Upper lobe of left lung (tissue), 6 donors: Measurements from ENCODE around the gene TMEM97. TPM values are rescaled to one million over a fixed set of nuclear protein-coding genes. Genes with fewer than 3 reads are reported as not detected.

Experiments
- ATAC-seq, 2 donors: fragments of 200-7000 bp; cut with Tn5 transposase; one replicate each; pipeline ENCODE4 v1.9.1; 2022; ENCODE audit warnings: mild to moderate bottlenecking in 2 of 2, moderate library complexity in 2 of 2; ENCODE audit not compliant: low FRiP score in 2 of 2
- DNase-seq, 2 donors: peaks; one replicate each; pipeline ENCODE4 v3.0.0-alpha.2; 2019 to 2020
- H3K27ac ChIP-seq, 4 donors: fragments of 200-600 bp; sonication (generic); one replicate each; pipeline ENCODE4 v1.5.1; 2016 to 2019
- H3K27me3 ChIP-seq, 4 donors: fragments of 200-600 bp; sonication (generic); one replicate each; pipeline ENCODE4 v1.5.1; 2017 to 2019
- H3K36me3 ChIP-seq, 4 donors: fragments of 200-600 bp; sonication (generic); one replicate each; pipeline ENCODE4 v1.5.1; 2016 to 2019
- H3K4me1 ChIP-seq, 4 donors: fragments of 200-600 bp; sonication (generic); one replicate each; pipeline ENCODE4 v1.5.1; 2018 to 2019
- H3K4me3 ChIP-seq, 4 donors: fragments of 200-600 bp; sonication (generic); one replicate each; pipeline ENCODE4 v1.5.1; 2017 to 2019; ENCODE audit warnings: mild to moderate bottlenecking in 2 of 4, moderate library complexity in 1 of 4
- H3K9me3 ChIP-seq, 4 donors: fragments of 200-600 bp; sonication (generic); one replicate each; pipeline ENCODE4 v1.5.1; 2018 to 2019
- CTCF ChIP-seq, 6 experiments: fragments of 450-650 bp in 4 of 6; fragments of 200-600 bp in 2 of 6; sonication (generic) in 2 of 6; IDR thresholded peaks; one replicate each; pipeline ENCODE4 v1.5.1; 2016 to 2019; ENCODE audit warnings: antibody characterized with exemption in 6 of 6
- EP300 ChIP-seq, 4 donors: sonication (generic); formaldehyde crosslinking; IDR thresholded peaks; one replicate each; pipeline ENCODE4 v1.5.1; 2017; ENCODE audit warnings: antibody characterized with exemption in 4 of 4, control low read depth in 2 of 4
- POLR2A ChIP-seq, 4 donors: fragments of 450-650 bp; IDR thresholded peaks; one replicate each; pipeline ENCODE4 v1.5.1; 2016 to 2017; ENCODE audit warnings: antibody characterized with exemption in 4 of 4, mild to moderate bottlenecking in 2 of 4
- POLR2AphosphoS5 ChIP-seq, 2 donors: sonication (generic); formaldehyde crosslinking; IDR thresholded peaks; one replicate each; pipeline ENCODE4 v1.5.1; 2017; ENCODE audit warnings: antibody characterized with exemption in 2 of 2
- WGBS, 2 donors: methylation state at CpG; one replicate each; pipeline ENCODE4 v1.1.5; 2017 to 2018; 5-methylcytosine and 5-hydroxymethylcytosine counted together
- total RNA-seq, 6 donors: library from RNA; depleted of rRNA in 4 of 6; stranded (reverse); fragments of >200 nt in 4 of 6; gene quantifications; one replicate each; pipeline versions ENCODE4 v1.1.0 to v1.2.1, GENCODE V29; 2016 to 2021
- donor health status: DM: no; HTN: no; CAD: no; lungs with moderate emphysema.
- donor health status: DM: no; HTN: yes; CAD: no; lungs with severe emphysema.

The TMEM97 gene
- total RNA-seq, 6 donors from 2014 or later, result 19.8 to 47.9 (median 37.6) TPM

- Histone ChIP-seq H3K9me3 (no peaks in the 10 kb centered on the region), H3K27ac (no peak overlapping the region), H3K27me3 (peaks cover 0 to 3% (median 0%) of the 10 kb centered on the region in 4 donors), H3K4me3 (peak overlapping the region in 3 of 4 donors; percentile 71 to 78 (median 77)), H3K4me1 (peaks cover 11 to 38% (median 29%) of the 10 kb centered on the region in 4 donors), H3K36me3 (no peaks in the 10 kb centered on the region)
- ATAC-seq, result no peak
- no peak for DNase-seq
- TF ChIP-seq CTCF (IDR thresholded peaks at IDR 0.05) (no peak), POLR2A (IDR thresholded peaks at IDR 0.05) (no peak), POLR2AphosphoS5 (IDR thresholded peaks at IDR 0.05) (no peak)
- WGBS, 2 donors, result 72 to 79% methylated on average over 8 of the region's 8 CpGs
Measured at GRCh38 chr17:28320215-28321061, 1.4 kb downstream of the TMEM97 start.

DNA sequence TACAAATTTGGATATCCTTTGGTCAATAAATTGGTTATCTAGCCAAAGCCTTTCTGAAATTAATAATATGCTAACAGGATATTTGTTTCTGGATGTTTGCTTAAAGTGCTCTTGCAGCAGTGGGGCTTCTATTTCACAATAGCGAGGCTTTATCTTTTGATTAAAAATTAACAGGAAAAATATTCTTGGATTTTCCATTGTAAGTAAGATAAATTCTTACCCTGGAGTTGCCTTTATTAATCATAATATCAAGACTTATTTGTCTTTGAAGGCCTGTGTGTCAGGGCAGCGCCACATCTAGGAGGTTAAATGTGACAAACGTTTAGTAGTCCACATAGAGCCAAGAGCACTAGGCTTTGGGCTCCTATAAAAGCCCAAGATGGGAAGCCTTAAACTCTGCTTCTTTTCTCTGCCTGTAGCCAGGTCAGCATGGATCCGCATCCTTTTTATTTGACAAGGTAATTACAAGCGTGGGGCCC lies 5.3 kb downstream of the TMEM97 start:
- peak overlapping the region in 1 of 4 donors; percentile 6 for H3K27ac ChIP-seq

GRCh38 chr17:28324781-28325180 lies 5.8 kb downstream of the TMEM97 start:
- peak overlapping the region in 1 of 4 donors; percentile 25 for H3K27ac ChIP-seq
- no peaks in the 10 kb centered on the region for H3K9me3 ChIP-seq
- peaks cover 12 to 30% (median 21%) of the 10 kb centered on the region in 4 donors for H3K36me3 ChIP-seq
- H3K4me3 ChIP-seq, result no peak overlapping the region
- peaks cover 0 to 22% (median 15%) of the 10 kb centered on the region in 4 donors for H3K4me1 ChIP-seq
- no peak for ATAC-seq
- WGBS, 2 donors, result 63 to 69% methylated on average over 3 of the region's 3 CpGs
- no peaks in the 10 kb centered on the region for H3K27me3 ChIP-seq
- DNase-seq, result no peak
- no peak for TF ChIP-seq POLR2A (IDR thresholded peaks at IDR 0.05)
- no peak for TF ChIP-seq EP300 (IDR thresholded peaks at IDR 0.05)
- no peak for TF ChIP-seq CTCF (IDR thresholded peaks at IDR 0.05)
- no peak for TF ChIP-seq POLR2AphosphoS5 (IDR thresholded peaks at IDR 0.05)

More for the DNA sequence above, 5.3 kb downstream of the TMEM97 start:
- ATAC-seq (no peak), DNase-seq (no peak)
- peaks cover 9 to 26% (median 17%) of the 10 kb centered on the region in 4 donors for H3K36me3 ChIP-seq
- TF ChIP-seq POLR2AphosphoS5 (IDR thresholded peaks at IDR 0.05) (no peak), POLR2A (IDR thresholded peaks at IDR 0.05) (no peak), CTCF (IDR thresholded peaks at IDR 0.05) (no peak), EP300 (IDR thresholded peaks at IDR 0.05) (no peak)
- H3K4me3 ChIP-seq, result no peak overlapping the region
- H3K27me3 ChIP-seq, result no peaks in the 10 kb centered on the region
- WGBS, 2 donors, result 68 to 72% methylated on average over 5 of the region's 5 CpGs
- no peaks in the 10 kb centered on the region for H3K9me3 ChIP-seq
- H3K4me1 ChIP-seq, result peaks cover 4 to 26% (median 19%) of the 10 kb centered on the region in 4 donors

DNA sequence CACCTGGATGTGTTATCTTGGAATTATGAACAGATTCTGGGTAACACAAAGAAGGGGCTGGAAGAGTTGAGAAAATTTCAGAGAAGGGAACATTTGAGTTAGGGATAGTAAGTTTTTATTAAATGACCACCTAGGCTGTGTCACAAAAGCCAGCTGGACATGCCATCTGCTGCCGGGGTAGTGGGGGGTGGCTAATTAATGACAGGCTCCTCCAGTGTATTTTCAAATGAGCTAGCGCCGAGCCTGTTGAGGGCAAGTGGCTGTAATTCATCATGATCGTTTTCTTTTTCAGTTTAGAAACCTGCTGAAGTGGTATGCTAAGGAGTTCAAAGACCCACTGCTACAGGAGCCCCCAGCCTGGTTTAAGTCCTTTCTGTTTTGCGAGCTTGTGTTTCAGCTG lies 6.2 kb downstream of the TMEM97 start:
- TF ChIP-seq POLR2A (IDR thresholded peaks at IDR 0.05) (no peak), POLR2AphosphoS5 (IDR thresholded peaks at IDR 0.05) (no peak), CTCF (IDR thresholded peaks at IDR 0.05) (no peak), EP300 (IDR thresholded peaks at IDR 0.05) (no peak)
- DNase-seq (no peak), ATAC-seq (no peak)
- WGBS, 2 donors, result 70 to 71% methylated on average over 5 of the region's 5 CpGs
- H3K27ac ChIP-seq, result peak overlapping the region in 1 of 4 donors; percentile 25
- H3K4me3 ChIP-seq, result no peak overlapping the region
- H3K9me3 ChIP-seq, result no peaks in the 10 kb centered on the region
- peaks cover 0 to 17% (median 11%) of the 10 kb centered on the region in 4 donors for H3K4me1 ChIP-seq
- H3K36me3 ChIP-seq, result peaks cover 12 to 34% (median 23%) of the 10 kb centered on the region in 4 donors
- H3K27me3 ChIP-seq, result no peaks in the 10 kb centered on the region
